Effector memory CD4-positive, alpha-beta T cell (primary cell): ENCODE results near the gene PRH2.

ENCODE experiments used
- DNase-seq, 3 donors: peaks; one replicate each; pipeline ENCODE4 v3.0.0-alpha.2; 2020
- H3K27ac ChIP-seq: 2 replicates; pipeline ENCODE4 v1.7.0; 2013; ENCODE audit warnings: mild to moderate bottlenecking, low read length, moderate library complexity; ENCODE audit not compliant: insufficient read depth, poor library complexity, severe bottlenecking
- H3K27me3 ChIP-seq: replicated peaks from 2 replicates; pipeline ENCODE4 v1.7.0; 2013; ENCODE audit warnings: mild to moderate bottlenecking, low read length; ENCODE audit not compliant: insufficient read depth, control insufficient read depth, poor library complexity, severe bottlenecking
- H3K36me3 ChIP-seq: 2 replicates; pipeline ENCODE4 v1.7.0; 2013; ENCODE audit warnings: mild to moderate bottlenecking, low read length, moderate library complexity; ENCODE audit not compliant: control insufficient read depth, insufficient read depth
- H3K4me1 ChIP-seq: 2 replicates; pipeline ENCODE4 v1.7.0; 2013; ENCODE audit warnings: low read length, mild to moderate bottlenecking; ENCODE audit not compliant: control insufficient read depth, insufficient read depth, poor library complexity, severe bottlenecking
- H3K4me3 ChIP-seq: 2 replicates; pipeline ENCODE4 v1.7.0; 2013; ENCODE audit warnings: low read length, low read depth, mild to moderate bottlenecking; ENCODE audit not compliant: insufficient read depth, poor library complexity, severe bottlenecking
- H3K9me3 ChIP-seq: 2 replicates; pipeline ENCODE4 v1.7.0; 2013; ENCODE audit warnings: mild to moderate bottlenecking, low read length, moderate library complexity; ENCODE audit not compliant: control insufficient read depth

The PRH2 gene

DNA sequence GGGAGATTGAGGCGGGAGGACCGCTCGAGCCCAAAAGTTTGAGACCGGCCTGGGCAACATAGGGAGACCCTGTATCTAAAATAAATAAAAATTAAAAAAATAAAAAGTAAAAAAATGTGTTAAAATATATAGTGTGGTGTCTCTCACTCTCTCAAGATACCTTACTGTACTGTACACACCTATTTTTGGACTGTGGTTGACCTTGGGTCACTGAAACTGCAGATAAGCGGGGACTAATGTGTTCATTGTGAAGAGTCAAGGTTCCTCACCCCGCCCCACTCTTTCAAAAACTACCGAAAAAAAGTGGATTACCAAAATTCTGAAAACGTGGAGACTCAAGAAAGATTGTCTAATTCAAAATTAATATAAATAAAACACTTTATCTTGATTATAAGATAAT, 18.7 kb upstream of the PRH2 start:
- H3K9me3 ChIP-seq: no peaks in the 10 kb centered on the region
- no peak for DNase-seq
- no peak overlapping the region for H3K27ac ChIP-seq
- H3K4me1 ChIP-seq: no peaks in the 10 kb centered on the region
- no peaks in the 10 kb centered on the region for H3K36me3 ChIP-seq
- H3K27me3 ChIP-seq: no peaks in the 10 kb centered on the region
- H3K4me3 ChIP-seq: no peak overlapping the region

DNA sequence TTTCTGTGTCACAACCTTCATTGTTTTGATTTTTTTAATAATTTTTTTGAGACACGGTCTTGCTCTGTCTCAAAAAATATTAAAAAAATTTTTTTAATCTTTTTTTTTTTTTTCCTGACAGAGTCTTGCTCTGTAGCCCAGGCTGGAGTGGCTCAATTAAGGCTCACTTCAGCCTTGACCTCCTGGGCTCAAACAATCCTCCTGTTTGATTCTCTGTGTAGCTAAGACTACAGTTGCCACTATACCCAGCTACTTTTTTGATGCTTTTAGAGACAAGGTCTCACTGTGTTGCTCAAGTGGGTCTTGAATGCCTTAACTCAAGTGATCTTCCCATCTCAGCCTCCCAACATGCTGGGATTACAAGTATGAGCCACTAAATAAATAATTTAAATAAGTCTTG, 9.2 kb upstream of the PRH2 start:
- H3K36me3 ChIP-seq: no peaks in the 10 kb centered on the region
- H3K4me3 ChIP-seq: no peak overlapping the region
- no peak overlapping the region for H3K27ac ChIP-seq
- H3K9me3 ChIP-seq: no peaks in the 10 kb centered on the region
- no peaks in the 10 kb centered on the region for H3K4me1 ChIP-seq
- no peaks in the 10 kb centered on the region for H3K27me3 ChIP-seq
- DNase-seq: no peak

DNA sequence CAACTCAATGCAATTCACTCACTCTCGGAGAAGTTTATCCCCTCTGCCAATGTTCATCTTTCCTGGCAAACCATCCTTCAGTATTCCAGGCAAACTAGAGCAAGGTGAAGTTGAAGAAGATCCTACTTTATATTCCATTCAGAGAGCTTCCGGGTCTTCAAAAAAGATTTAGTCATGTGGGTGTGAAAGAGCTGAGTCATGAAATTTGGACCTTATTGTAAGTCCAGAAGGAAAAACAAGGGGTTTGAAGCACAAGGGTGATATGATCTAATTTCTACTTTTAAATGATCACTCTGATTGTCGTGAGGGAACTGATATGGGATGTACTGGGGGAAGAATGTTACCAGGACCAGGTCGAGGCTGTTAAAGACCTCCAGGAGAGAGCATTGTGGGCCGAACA, 2.8 kb upstream of the PRH2 start:
- Histone ChIP-seq H3K36me3 (no peaks in the 10 kb centered on the region), H3K27me3 (no peaks in the 10 kb centered on the region), H3K4me1 (no peaks in the 10 kb centered on the region), H3K9me3 (no peaks in the 10 kb centered on the region), H3K4me3 (no peak overlapping the region), H3K27ac (no peak overlapping the region)
- no peak for DNase-seq

DNA sequence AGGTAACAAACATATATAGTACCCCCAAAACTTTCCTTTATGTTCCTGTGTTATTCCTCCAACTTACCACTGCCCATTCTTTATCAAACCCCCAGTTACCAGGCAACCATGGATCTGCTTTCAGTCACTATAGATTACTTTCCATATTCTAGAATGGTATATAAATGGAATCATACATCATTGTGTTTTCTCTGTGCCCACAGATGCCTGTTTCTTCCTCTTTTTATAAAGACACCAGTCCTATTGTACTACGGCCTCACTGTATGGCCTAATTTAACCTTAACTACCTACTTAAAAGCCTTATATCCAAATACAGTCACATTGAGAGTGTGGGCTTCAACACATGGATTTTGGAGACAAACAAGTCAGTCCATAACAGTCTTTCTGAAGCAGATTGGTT, 7.5 kb downstream of the PRH2 start:
- Histone ChIP-seq H3K4me3 (no peak overlapping the region), H3K27me3 (no peaks in the 10 kb centered on the region), H3K4me1 (no peaks in the 10 kb centered on the region), H3K27ac (no peak overlapping the region), H3K9me3 (no peaks in the 10 kb centered on the region), H3K36me3 (no peaks in the 10 kb centered on the region)
- no peak for DNase-seq

DNA sequence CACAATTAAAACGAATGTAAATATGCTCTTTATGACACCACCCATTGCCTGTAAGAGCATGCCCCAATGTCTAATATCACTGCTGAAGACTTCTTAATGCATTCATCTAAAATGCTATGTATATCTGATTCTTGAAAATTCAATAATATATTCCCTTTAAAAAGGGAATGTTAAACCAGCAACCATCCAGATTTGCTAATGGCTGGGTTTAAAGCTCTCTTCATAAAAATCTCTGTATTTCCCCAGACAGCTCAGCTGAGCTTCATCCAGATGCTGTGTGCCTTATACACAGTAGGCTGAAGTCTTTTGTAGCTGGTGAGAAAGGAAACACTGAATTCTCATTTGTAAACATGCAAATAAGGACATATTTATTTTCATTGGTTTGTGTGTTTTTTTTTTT, 10.1 kb downstream of the PRH2 start, which contains the start of gene TAS2R14:
TSS of gene TAS2R14 (minus strand) at position 101 of the 400 bp plus-strand sequence. CDS start at position 45, 56 bp downstream.
- no peaks in the 10 kb centered on the region for H3K36me3 ChIP-seq
- no peaks in the 10 kb centered on the region for H3K9me3 ChIP-seq
- H3K4me1 ChIP-seq: no peaks in the 10 kb centered on the region
- no peak within 1 kb of the TSS for H3K4me3 ChIP-seq
- DNase-seq: no peak
- H3K27me3 ChIP-seq: no peaks in the 10 kb centered on the region
- H3K27ac ChIP-seq: no peak within 1 kb of the TSS

DNA sequence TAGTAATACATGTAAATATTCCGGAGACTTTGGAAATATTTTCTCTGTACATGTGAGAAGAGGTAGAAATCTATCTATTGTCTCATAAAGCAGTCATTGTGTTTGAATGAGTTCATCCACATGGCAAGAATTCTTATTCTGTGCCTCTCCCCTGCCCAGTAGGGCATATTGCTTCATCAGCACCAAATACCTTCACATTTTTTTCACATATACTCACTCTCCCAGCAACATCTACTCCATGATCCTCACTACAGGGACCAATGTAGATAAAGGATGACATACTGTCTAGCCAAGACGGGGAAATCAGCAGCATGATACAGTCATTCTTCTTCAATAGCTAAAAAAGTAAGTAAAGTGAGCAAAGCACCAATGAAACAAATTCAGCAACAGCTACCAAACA, 11.4 kb downstream of the PRH2 start:
- no peak for DNase-seq
- no peak overlapping the region for H3K27ac ChIP-seq

DNA sequence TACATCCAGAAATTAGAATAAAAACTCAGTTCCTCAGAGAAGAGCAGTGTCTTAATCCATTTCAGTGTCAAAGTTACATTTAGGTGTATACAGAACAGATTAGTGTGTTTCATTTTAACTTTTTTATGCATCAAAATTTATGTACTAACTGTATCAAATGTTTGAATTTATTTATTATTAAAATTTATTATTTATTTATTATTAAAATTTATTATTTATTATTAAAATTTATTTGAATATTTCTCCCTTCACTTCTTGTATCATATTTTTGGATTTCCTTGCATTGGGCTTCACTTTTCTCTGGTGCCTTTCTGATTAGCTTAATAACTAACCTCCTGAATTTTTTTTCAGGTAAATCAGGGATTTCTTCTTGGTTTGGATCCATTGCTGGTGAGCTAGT, 12.3 kb downstream of the PRH2 start:
- H3K9me3 ChIP-seq: no peaks in the 10 kb centered on the region
- DNase-seq: no peak
- no peaks in the 10 kb centered on the region for H3K36me3 ChIP-seq
- no peaks in the 10 kb centered on the region for H3K4me1 ChIP-seq
- no peaks in the 10 kb centered on the region for H3K27me3 ChIP-seq
- no peak overlapping the region for H3K4me3 ChIP-seq
- no peak overlapping the region for H3K27ac ChIP-seq

More for the DNA sequence above, 11.4 kb downstream of the PRH2 start:
- Histone ChIP-seq H3K27me3 (no peaks in the 10 kb centered on the region), H3K4me1 (no peaks in the 10 kb centered on the region), H3K4me3 (no peak overlapping the region), H3K9me3 (no peaks in the 10 kb centered on the region), H3K36me3 (no peaks in the 10 kb centered on the region)

DNA sequence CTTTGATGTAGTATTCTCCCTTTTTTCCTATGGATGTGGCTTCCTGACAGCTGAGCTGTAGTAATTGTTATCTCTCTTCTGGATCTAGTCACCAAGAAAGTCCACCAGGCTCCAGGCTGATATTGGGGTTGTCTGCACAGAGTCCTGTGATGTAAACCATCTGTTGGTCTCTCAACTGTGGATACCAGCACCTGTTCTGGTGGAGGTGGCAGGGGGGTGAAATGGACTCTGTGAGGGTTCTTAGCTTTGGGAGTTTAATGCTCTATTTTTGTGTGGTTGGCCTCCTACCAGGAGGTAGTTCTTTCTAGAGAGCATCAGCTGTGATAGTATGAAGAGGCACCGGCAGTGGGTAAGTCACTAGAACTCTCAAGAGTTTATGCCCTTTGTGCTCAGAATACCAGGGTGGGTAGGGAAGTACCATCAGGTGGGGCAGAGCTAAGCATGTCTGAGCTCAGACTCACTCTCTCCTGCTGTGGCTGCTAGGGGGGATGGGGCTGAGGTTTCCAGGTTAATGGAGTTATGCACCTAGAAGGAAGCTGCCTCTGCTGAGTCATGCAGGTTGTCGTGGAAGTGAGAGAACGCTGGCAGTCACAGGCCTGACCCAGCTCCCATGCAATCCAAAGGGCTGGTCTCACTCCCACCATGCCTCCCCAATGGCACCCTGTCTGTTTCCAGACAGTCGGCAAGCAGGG, 13.0 kb downstream of the PRH2 start:
- Histone ChIP-seq H3K36me3 (no peaks in the 10 kb centered on the region), H3K4me3 (no peak overlapping the region), H3K9me3 (no peaks in the 10 kb centered on the region), H3K27me3 (no peaks in the 10 kb centered on the region), H3K27ac (no peak overlapping the region), H3K4me1 (no peaks in the 10 kb centered on the region)
- DNase-seq: no peak

DNA sequence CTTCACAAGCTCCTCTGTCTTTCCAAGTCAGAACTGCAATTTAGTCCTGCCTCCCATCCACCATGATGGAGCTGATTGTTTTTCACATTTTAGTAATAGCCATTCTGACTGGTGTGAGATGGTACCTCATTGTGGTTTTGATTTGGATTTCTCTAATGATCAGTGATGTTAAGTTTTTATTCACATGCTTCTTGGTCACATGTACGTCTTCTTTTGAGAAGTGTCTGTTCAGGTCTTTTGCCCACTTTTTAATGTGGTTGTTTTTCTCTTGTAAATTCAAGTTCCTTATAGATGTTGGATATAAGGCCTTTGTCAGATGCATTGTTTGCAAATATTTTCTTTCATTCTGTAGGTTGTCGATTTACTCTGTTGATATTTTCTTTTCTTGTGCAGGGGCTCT, 14.1 kb downstream of the PRH2 start:
- no peak overlapping the region for H3K4me3 ChIP-seq
- H3K27me3 ChIP-seq: no peaks in the 10 kb centered on the region
- H3K36me3 ChIP-seq: no peaks in the 10 kb centered on the region
- H3K9me3 ChIP-seq: no peaks in the 10 kb centered on the region
- H3K4me1 ChIP-seq: no peaks in the 10 kb centered on the region
- H3K27ac ChIP-seq: no peak overlapping the region
- no peak for DNase-seq

DNA sequence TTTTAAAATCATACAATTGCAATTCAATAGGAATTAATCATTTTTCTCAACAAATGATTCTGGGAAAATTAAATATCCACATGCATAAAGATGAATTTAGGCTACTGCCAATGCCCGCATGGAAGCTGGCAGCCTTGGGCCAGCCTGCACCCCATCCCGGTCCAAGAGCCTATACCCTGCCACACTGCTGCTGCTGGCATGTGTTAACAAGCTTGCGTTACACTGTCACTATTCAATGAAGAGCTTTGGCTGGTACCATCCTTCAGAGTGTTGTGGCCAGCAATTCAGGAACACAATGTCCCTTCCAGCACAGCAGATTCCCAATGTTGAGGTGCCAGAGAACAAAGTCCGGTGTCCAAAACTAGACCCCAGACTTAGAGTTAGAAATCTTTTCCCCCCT, 23.6 kb downstream of the PRH2 start:
- Histone ChIP-seq H3K4me1 (no peaks in the 10 kb centered on the region), H3K9me3 (no peaks in the 10 kb centered on the region)

More for the DNA sequence above, 23.6 kb downstream of the PRH2 start:
- Histone ChIP-seq H3K27me3 (no peaks in the 10 kb centered on the region), H3K27ac (no peak overlapping the region), H3K4me3 (no peak overlapping the region), H3K36me3 (no peaks in the 10 kb centered on the region)
- DNase-seq: no peak
